A673 (cell line): ENCODE results near the gene APOBEC3G. TPM values are rescaled to one million over a fixed set of nuclear protein-coding genes. Genes with fewer than 3 reads are reported as not detected.

ENCODE experiments used
- BruUV-seq: library from RNA; stranded (reverse); fragments of 400-500 nt; replicated peaks from 2 replicates; lab custom pipeline; 2021; lab: Mats Ljungman, UMichigan
- CTCF ChIA-PET: fragments of 300-600 bp; sonication (Branson Sonifier 250); formaldehyde crosslinking; loops from one replicate; lab custom pipeline; 2022; ENCODE audit warnings: antibody characterized with exemption; lab: Charles Lee
- POLR2A ChIA-PET: fragments of 300-600 bp; sonication (Branson Sonifier 250); formaldehyde crosslinking; loops from one replicate; lab custom pipeline; 2022; ENCODE audit warnings: antibody characterized with exemption; ENCODE audit not compliant: low non-redundant PET; lab: Charles Lee
- DNase-seq: peaks from one replicate; pipeline ENCODE4 v3.0.0-alpha.2; 2015; ENCODE audit warnings: low spot score
- H3K27ac ChIP-seq: fragments of 200-600 bp; sonication (generic); 2 replicates; pipeline ENCODE4 v1.5.1; 2016; ENCODE audit warnings: mixed run types, low read depth, mild to moderate bottlenecking, mixed read lengths, antibody characterized with exemption, low read length; ENCODE audit not compliant: poor library complexity, severe bottlenecking
- H3K27me3 ChIP-seq: fragments of 200-600 bp; sonication (generic); replicated peaks from 2 replicates; pipeline ENCODE4 v1.6.1; 2017; ENCODE audit warnings: mixed run types, low read depth, mild to moderate bottlenecking, mixed read lengths, antibody characterized with exemption, low read length; ENCODE audit not compliant: insufficient read depth, poor library complexity
- H3K36me3 ChIP-seq: fragments of 200-600 bp; sonication (generic); 2 replicates; pipeline ENCODE4 v1.6.1; 2016; ENCODE audit warnings: mixed run types, mild to moderate bottlenecking, mixed read lengths, antibody characterized with exemption, low read length; ENCODE audit not compliant: insufficient read depth, poor library complexity, severe bottlenecking
- H3K4me1 ChIP-seq: fragments of 200-600 bp; sonication (generic); 2 replicates; pipeline ENCODE4 v1.6.1; 2017; ENCODE audit warnings: mixed run types, mild to moderate bottlenecking, mixed read lengths, antibody characterized with exemption, low read length; ENCODE audit not compliant: insufficient read depth, poor library complexity, severe bottlenecking
- H3K4me3 ChIP-seq: fragments of 200-600 bp; sonication (generic); 2 replicates; pipeline ENCODE4 v1.5.1; 2016; ENCODE audit warnings: low read depth, mixed run types, mild to moderate bottlenecking, mixed read lengths, low read length; ENCODE audit not compliant: poor library complexity, severe bottlenecking
- H3K9me3 ChIP-seq: fragments of 200-600 bp; sonication (generic); 2 replicates; pipeline ENCODE4 v1.6.1; 2016; ENCODE audit warnings: mixed run types, low read depth, mild to moderate bottlenecking, mixed read lengths, antibody characterized with exemption, low read length; ENCODE audit not compliant: poor library complexity, severe bottlenecking
- CTCF ChIP-seq: fragments of 300-800, 200-600 bp; sonication (generic); conservative IDR thresholded peaks from 2 replicates; pipeline ENCODE4 v1.5.1; 2017; ENCODE audit warnings: low read depth, mild to moderate bottlenecking, antibody characterized with exemption, low read length, moderate library complexity, mixed read lengths
- EZH2 ChIP-seq: fragments of 200-600 bp; sonication (generic); IDR thresholded peaks from 2 replicates; pipeline ENCODE4 v1.6.1; 2017; ENCODE audit warnings: borderline replicate concordance, low read depth, mild to moderate bottlenecking, mixed read lengths, antibody characterized with exemption, low read length; ENCODE audit not compliant: poor library complexity, severe bottlenecking
- intact Hi-C: fragments of 100-400 bp; cut with micrococcal nuclease; formaldehyde crosslinking; loops from one replicate; pipeline ENCODE4 v1.10.0; 2022; ENCODE audit not compliant: unreplicated experiment
- total RNA-seq: library from RNA; stranded (reverse); gene quantifications from 2 replicates; pipeline ENCODE4 v1.2.3, GENCODE V29; 2021

The APOBEC3G gene
- total RNA-seq, 1 experiment from 2014 or later: 2.5 TPM

GRCh38 chr22:39109361-39109760, 32.3 kb downstream of the APOBEC3G start:
- H3K4me1 ChIP-seq: no peaks in the 10 kb centered on the region
- DNase-seq: no peak
- CTCF ChIA-PET: interaction anchor here (1.1 kb wide), 1 partner anchor 12 kb away, joined by 3 read pairs; no protein-coding TSS in a partner anchor
- H3K27ac ChIP-seq: no peak overlapping the region
- no peaks in the 10 kb centered on the region for H3K9me3 ChIP-seq
- no peak overlapping the region for H3K4me3 ChIP-seq
- no TSS peak for BruUV-seq
- intact Hi-C loops: no loop called here
- POLR2A ChIA-PET: no interaction called here
- no peaks in the 10 kb centered on the region for H3K36me3 ChIP-seq
- no peaks in the 10 kb centered on the region for H3K27me3 ChIP-seq
- no peak for TF ChIP-seq EZH2
- no peak for TF ChIP-seq CTCF

GRCh38 chr22:39110631-39111561, 33.8 kb downstream of the APOBEC3G start:
- intact Hi-C loops: no loop called here
- CTCF ChIA-PET: no interaction called here
- Histone ChIP-seq H3K9me3 (no peaks in the 10 kb centered on the region), H3K4me1 (no peaks in the 10 kb centered on the region), H3K27me3 (no peaks in the 10 kb centered on the region), H3K36me3 (no peaks in the 10 kb centered on the region), H3K4me3 (no peak overlapping the region), H3K27ac (no peak overlapping the region)
- POLR2A ChIA-PET: no interaction called here
- no peak for DNase-seq
- TF ChIP-seq CTCF (no peak), EZH2 (no peak)
- no TSS peak for BruUV-seq

- Histone ChIP-seq H3K4me3 (no peak overlapping the region), H3K27me3 (no peaks in the 10 kb centered on the region), H3K9me3 (no peaks in the 10 kb centered on the region), H3K27ac (no peak overlapping the region), H3K36me3 (no peaks in the 10 kb centered on the region), H3K4me1 (peaks cover 3% of the 10 kb centered on the region)
- DNase-seq: no peak
- TF ChIP-seq EZH2: no peak
- TF ChIP-seq CTCF: no peak
- BruUV-seq: no TSS peak
- ChIA-PET CTCF (interaction anchor here (0.6 kb wide), 1 partner anchor 98 kb away, joined by 8 read pairs; no protein-coding TSS in a partner anchor), POLR2A (no interaction called here)
- intact Hi-C loops: no loop called here
Measured at GRCh38 chr22:39114112-39114511, 37.0 kb downstream of the APOBEC3G start.
